ENCODE measurements around the gene EXT2.

EXT2 gene

DNA sequence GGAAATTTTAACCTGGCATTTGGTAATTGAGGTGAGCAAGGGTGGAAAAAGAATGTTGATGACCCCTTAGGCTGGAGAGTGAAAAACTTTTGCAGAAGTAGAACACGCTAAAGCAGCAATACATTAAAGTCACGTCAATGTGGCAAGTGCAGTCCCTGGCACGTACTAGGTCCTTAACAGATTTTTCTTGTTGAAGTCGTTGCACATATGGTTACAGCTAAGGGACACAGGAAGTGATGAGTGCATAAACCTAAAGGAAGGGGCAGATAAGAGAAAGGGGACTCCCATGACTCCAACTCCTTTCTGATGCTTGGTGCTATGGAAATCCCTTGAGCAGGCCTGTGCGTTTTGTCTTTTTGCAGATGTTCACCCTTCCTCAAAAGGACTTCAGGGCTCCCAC is 28.2 kb upstream of the EXT2 start:
- Histone ChIP-seq H3K27me3 (replicated peaks; ENCODE audit: control insufficient read depth, insufficient read depth, low read length) (no peaks in the 10 kb centered on the region), H3K9me3 (ENCODE audit: control insufficient read depth, low read length) (no peaks in the 10 kb centered on the region), H3K4me1 (ENCODE audit: control insufficient read depth, insufficient read depth, low read length) (peaks cover 6% of the 10 kb centered on the region), H3K4me3 (ENCODE audit: low read length) (peak overlapping the region; percentile 82), H3K36me3 (ENCODE audit: control insufficient read depth, insufficient read depth, low read length, severe bottlenecking) (peaks cover 11% of the 10 kb centered on the region), H3K9ac (ENCODE audit: low read length) (peak overlapping the region; percentile 88)
- no peak for DNase-seq (ENCODE audit: low read depth)

GRCh38 chr11:44068180-44068579 is 27.3 kb upstream of the EXT2 start:
- Histone ChIP-seq H3K4me3 (ENCODE audit: low read length) (no peak overlapping the region), H3K4me1 (ENCODE audit: control insufficient read depth, insufficient read depth, low read length) (peaks cover 6% of the 10 kb centered on the region), H3K9ac (ENCODE audit: low read length) (no peak overlapping the region), H3K9me3 (ENCODE audit: control insufficient read depth, low read length) (no peaks in the 10 kb centered on the region), H3K27me3 (replicated peaks; ENCODE audit: control insufficient read depth, insufficient read depth, low read length) (no peaks in the 10 kb centered on the region), H3K36me3 (ENCODE audit: control insufficient read depth, insufficient read depth, low read length, severe bottlenecking) (peaks cover 17% of the 10 kb centered on the region)
- DNase-seq (ENCODE audit: low read depth) = no peak

DNA sequence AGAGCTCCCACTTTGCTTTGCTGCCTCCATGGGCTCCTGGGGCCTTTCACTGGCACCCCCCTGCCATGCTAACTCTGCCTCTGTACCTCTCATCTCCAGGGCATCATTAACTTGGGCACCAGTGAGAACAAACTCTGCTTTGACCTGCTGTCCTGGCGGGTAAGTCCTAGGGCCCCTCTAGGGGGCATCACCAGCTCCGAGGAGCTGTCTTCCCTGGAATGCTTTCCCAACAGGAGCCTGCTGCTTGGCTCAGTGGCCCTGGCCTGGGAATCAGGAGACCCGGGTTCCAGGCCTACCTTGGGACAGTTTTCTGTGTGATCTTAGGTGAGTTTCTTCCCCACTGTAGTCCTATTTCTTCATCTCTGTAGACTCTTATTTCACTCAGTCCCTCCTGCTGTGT is 24.3 kb upstream of the EXT2 start:
- DNase-seq (ENCODE audit: low read depth) = no peak

GRCh38 chr11:44072757-44073658 is 22.5 kb upstream of the EXT2 start:
- Histone ChIP-seq H3K4me3 (ENCODE audit: low read length) (no peak overlapping the region), H3K4me1 (ENCODE audit: control insufficient read depth, insufficient read depth, low read length) (no peaks in the 10 kb centered on the region), H3K27me3 (replicated peaks; ENCODE audit: control insufficient read depth, insufficient read depth, low read length) (no peaks in the 10 kb centered on the region), H3K36me3 (ENCODE audit: control insufficient read depth, insufficient read depth, low read length, severe bottlenecking) (peaks cover 42% of the 10 kb centered on the region), H3K9me3 (ENCODE audit: control insufficient read depth, low read length) (no peaks in the 10 kb centered on the region), H3K9ac (ENCODE audit: low read length) (no peak overlapping the region)
- DNase-seq (ENCODE audit: low read depth) = no peak

More for the DNA sequence above, 24.3 kb upstream of the EXT2 start:
- Histone ChIP-seq H3K9ac (ENCODE audit: low read length) (no peak overlapping the region), H3K27me3 (replicated peaks; ENCODE audit: control insufficient read depth, insufficient read depth, low read length) (no peaks in the 10 kb centered on the region), H3K36me3 (ENCODE audit: control insufficient read depth, insufficient read depth, low read length, severe bottlenecking) (peaks cover 33% of the 10 kb centered on the region), H3K4me3 (ENCODE audit: low read length) (no peak overlapping the region), H3K9me3 (ENCODE audit: control insufficient read depth, low read length) (no peaks in the 10 kb centered on the region), H3K4me1 (ENCODE audit: control insufficient read depth, insufficient read depth, low read length) (peaks cover 6% of the 10 kb centered on the region)

GRCh38 chr11:44078794-44079193 is 16.7 kb upstream of the EXT2 start:
- H3K4me3 ChIP-seq (ENCODE audit: low read length) = no peak overlapping the region

DNA sequence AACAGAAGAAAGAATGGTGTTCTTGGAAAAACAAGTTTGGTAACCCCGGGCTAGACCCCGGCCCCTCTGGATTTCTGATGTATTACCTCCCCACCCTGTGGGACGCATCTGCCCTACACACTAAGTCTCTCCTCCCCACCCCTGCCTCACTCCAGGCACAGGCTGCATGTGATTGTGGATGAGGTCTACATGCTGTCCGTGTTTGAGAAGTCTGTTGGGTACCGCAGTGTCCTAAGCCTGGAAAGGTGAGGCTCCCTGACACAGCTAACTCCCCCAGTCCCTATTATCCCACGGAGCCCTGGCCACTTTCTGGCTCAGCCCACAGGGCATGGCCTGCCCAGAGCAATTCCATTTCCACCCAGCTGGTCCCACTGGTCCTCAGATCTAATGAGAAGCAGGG is 16.1 kb upstream of the EXT2 start:
- no peaks in the 10 kb centered on the region for H3K4me1 ChIP-seq (ENCODE audit: control insufficient read depth, insufficient read depth, low read length)

More at GRCh38 chr11:44078794-44079193, 16.7 kb upstream of the EXT2 start:
- H3K4me1 ChIP-seq (ENCODE audit: control insufficient read depth, insufficient read depth, low read length) = no peaks in the 10 kb centered on the region
- H3K9me3 ChIP-seq (ENCODE audit: control insufficient read depth, low read length) = no peaks in the 10 kb centered on the region
- DNase-seq (ENCODE audit: low read depth) = no peak
- H3K9ac ChIP-seq (ENCODE audit: low read length) = no peak overlapping the region
- peaks cover 50% of the 10 kb centered on the region for H3K36me3 ChIP-seq (ENCODE audit: control insufficient read depth, insufficient read depth, low read length, severe bottlenecking)
- no peaks in the 10 kb centered on the region for H3K27me3 ChIP-seq (replicated peaks; ENCODE audit: control insufficient read depth, insufficient read depth, low read length)

GRCh38 chr11:44080951-44081350 is 14.5 kb upstream of the EXT2 start:
- DNase-seq (ENCODE audit: low read depth) = no peak
- H3K36me3 ChIP-seq (ENCODE audit: control insufficient read depth, insufficient read depth, low read length, severe bottlenecking) = peaks cover 41% of the 10 kb centered on the region
- H3K9me3 ChIP-seq (ENCODE audit: control insufficient read depth, low read length) = peaks cover 4% of the 10 kb centered on the region
- H3K9ac ChIP-seq (ENCODE audit: low read length) = no peak overlapping the region
- no peak overlapping the region for H3K4me3 ChIP-seq (ENCODE audit: low read length)
- H3K27me3 ChIP-seq (replicated peaks; ENCODE audit: control insufficient read depth, insufficient read depth, low read length) = no peaks in the 10 kb centered on the region
- H3K4me1 ChIP-seq (ENCODE audit: control insufficient read depth, insufficient read depth, low read length) = no peaks in the 10 kb centered on the region

More for the DNA sequence above, 16.1 kb upstream of the EXT2 start:
- Histone ChIP-seq H3K9me3 (ENCODE audit: control insufficient read depth, low read length) (no peaks in the 10 kb centered on the region), H3K36me3 (ENCODE audit: control insufficient read depth, insufficient read depth, low read length, severe bottlenecking) (peaks cover 50% of the 10 kb centered on the region), H3K4me3 (ENCODE audit: low read length) (no peak overlapping the region), H3K27me3 (replicated peaks; ENCODE audit: control insufficient read depth, insufficient read depth, low read length) (no peaks in the 10 kb centered on the region), H3K9ac (ENCODE audit: low read length) (no peak overlapping the region)
- no peak for DNase-seq (ENCODE audit: low read depth)

- Histone ChIP-seq H3K9ac (ENCODE audit: low read length) (no peak overlapping the region), H3K27me3 (replicated peaks; ENCODE audit: control insufficient read depth, insufficient read depth, low read length) (no peaks in the 10 kb centered on the region), H3K9me3 (ENCODE audit: control insufficient read depth, low read length) (peaks cover 4% of the 10 kb centered on the region), H3K4me1 (ENCODE audit: control insufficient read depth, insufficient read depth, low read length) (no peaks in the 10 kb centered on the region), H3K4me3 (ENCODE audit: low read length) (no peak overlapping the region), H3K36me3 (ENCODE audit: control insufficient read depth, insufficient read depth, low read length, severe bottlenecking) (peaks cover 34% of the 10 kb centered on the region)
- no peak for DNase-seq (ENCODE audit: low read depth)
These were observed 12.8 kb upstream of the EXT2 start for GRCh38 chr11:44082645-44083044.

GRCh38 chr11:44083433-44083832 is 12.0 kb upstream of the EXT2 start:
- Histone ChIP-seq H3K27me3 (replicated peaks; ENCODE audit: control insufficient read depth, insufficient read depth, low read length) (no peaks in the 10 kb centered on the region), H3K9me3 (ENCODE audit: control insufficient read depth, low read length) (peaks cover 4% of the 10 kb centered on the region), H3K9ac (ENCODE audit: low read length) (no peak overlapping the region), H3K4me3 (ENCODE audit: low read length) (no peak overlapping the region), H3K4me1 (ENCODE audit: control insufficient read depth, insufficient read depth, low read length) (no peaks in the 10 kb centered on the region), H3K36me3 (ENCODE audit: control insufficient read depth, insufficient read depth, low read length, severe bottlenecking) (peaks cover 30% of the 10 kb centered on the region)
- DNase-seq (ENCODE audit: low read depth) = no peak

DNA sequence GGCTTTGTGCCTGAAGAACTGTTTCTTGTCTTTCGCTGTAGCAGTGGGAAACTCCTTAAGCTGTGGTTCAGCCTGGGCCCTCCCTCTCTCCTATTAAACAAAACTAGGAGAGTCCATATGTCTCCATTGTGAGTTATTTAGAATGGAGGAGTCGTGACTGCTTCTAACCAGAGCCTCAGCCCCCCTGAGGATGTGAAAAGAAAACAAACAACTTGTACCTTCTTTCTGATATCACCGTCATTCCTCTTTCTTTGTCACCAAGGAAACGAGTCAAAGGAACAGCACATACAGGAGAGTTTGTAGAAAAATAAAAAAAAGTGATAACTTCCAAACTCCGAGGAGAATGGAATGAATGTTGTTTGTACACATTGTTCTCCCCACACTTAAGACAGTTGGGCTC is 11.6 kb upstream of the EXT2 start:
- DNase-seq (ENCODE audit: low read depth) = no peak
- Histone ChIP-seq H3K4me3 (ENCODE audit: low read length) (no peak overlapping the region), H3K27me3 (replicated peaks; ENCODE audit: control insufficient read depth, insufficient read depth, low read length) (no peaks in the 10 kb centered on the region)

GRCh38 chr11:44085330-44085729 is 10.1 kb upstream of the EXT2 start:
- Histone ChIP-seq H3K9me3 (ENCODE audit: control insufficient read depth, low read length) (peaks cover 4% of the 10 kb centered on the region), H3K9ac (ENCODE audit: low read length) (no peak overlapping the region), H3K27me3 (replicated peaks; ENCODE audit: control insufficient read depth, insufficient read depth, low read length) (no peaks in the 10 kb centered on the region), H3K4me1 (ENCODE audit: control insufficient read depth, insufficient read depth, low read length) (no peaks in the 10 kb centered on the region), H3K4me3 (ENCODE audit: low read length) (no peak overlapping the region), H3K36me3 (ENCODE audit: control insufficient read depth, insufficient read depth, low read length, severe bottlenecking) (peaks cover 18% of the 10 kb centered on the region)
- no peak for DNase-seq (ENCODE audit: low read depth)

More for the DNA sequence above, 11.6 kb upstream of the EXT2 start:
- Histone ChIP-seq H3K9me3 (ENCODE audit: control insufficient read depth, low read length) (peaks cover 4% of the 10 kb centered on the region), H3K4me1 (ENCODE audit: control insufficient read depth, insufficient read depth, low read length) (no peaks in the 10 kb centered on the region), H3K36me3 (ENCODE audit: control insufficient read depth, insufficient read depth, low read length, severe bottlenecking) (peaks cover 25% of the 10 kb centered on the region), H3K9ac (ENCODE audit: low read length) (no peak overlapping the region)
